HepG2 (cell line): ENCODE results near the gene AMOTL2. TPM values are rescaled to one million over a fixed set of nuclear protein-coding genes. Genes with fewer than 3 reads are reported as not detected.

Experiments
- CCAR2 ChIP-seq: fragments of 200-400 bp; formaldehyde crosslinking; optimal IDR thresholded peaks from 2 replicates; pipeline ENCODE3; 2018; ENCODE audit warnings: low read depth, mild to moderate bottlenecking, low read length, moderate library complexity
- DMAP1 ChIP-seq: IDR thresholded peaks from 2 replicates; pipeline ENCODE4 v1.6.1; 2016
- GABPB1 ChIP-seq: IDR thresholded peaks from 2 replicates; pipeline ENCODE4 v1.6.1; 2016; ENCODE audit warnings: mild to moderate bottlenecking, missing genetic modification reagents, moderate library complexity, missing compliant biosample characterization
- HOXA9 ChIP-seq: sonication (generic); formaldehyde crosslinking; IDR thresholded peaks from 2 replicates; pipeline ENCODE4 v1.8.1; 2022; ENCODE audit warnings: missing genetic modification reagents, mild to moderate bottlenecking, moderate library complexity, borderline replicate concordance
- HOXD1 ChIP-seq: sonication (generic); formaldehyde crosslinking; IDR thresholded peaks from 2 replicates; pipeline ENCODE4 v1.5.0; 2020; ENCODE audit warnings: missing genetic modification reagents
- MAFK ChIP-seq, 2 experiments: IDR thresholded peaks in 1 of 2; conservative IDR thresholded peaks in 1 of 2; 2 replicates each; pipeline ENCODE4 v1.6.1; 2011; ENCODE audit warnings: improper control_type of control experiment in 2 of 2, low read length in 2 of 2
- MAZ ChIP-seq, 2 experiments: sonication (generic) in 1 of 2; formaldehyde crosslinking in 1 of 2; IDR thresholded peaks; 2 replicates each; pipeline versions ENCODE4 v1.5.0 to v1.6.1; 2012 to 2020; ENCODE audit warnings: low read depth in 2 of 2, mild to moderate bottlenecking in 2 of 2, borderline replicate concordance in 1 of 2, improper control_type of control experiment in 1 of 2, low read length in 1 of 2, missing genetic modification reagents in 1 of 2, moderate library complexity in 1 of 2
- SOX5 ChIP-seq: IDR thresholded peaks from 2 replicates; pipeline ENCODE4 v1.6.1; 2016; ENCODE audit warnings: borderline replicate concordance
- TMF1 ChIP-seq: sonication (generic); formaldehyde crosslinking; IDR thresholded peaks from 2 replicates; pipeline ENCODE4 v1.8.1; 2022; ENCODE audit warnings: low read depth, missing genetic modification reagents
- ZNF260 ChIP-seq: sonication (generic); formaldehyde crosslinking; IDR thresholded peaks from 2 replicates; pipeline ENCODE4 v1.4.0; 2020; ENCODE audit warnings: missing genetic modification reagents, low read depth, mild to moderate bottlenecking, borderline replicate concordance
- ZNF264 ChIP-seq: sonication (generic); formaldehyde crosslinking; IDR thresholded peaks from 2 replicates; pipeline ENCODE4 v1.4.0; 2020; ENCODE audit warnings: missing genetic modification reagents
- ZNF331 ChIP-seq: sonication (generic); formaldehyde crosslinking; IDR thresholded peaks from 2 replicates; pipeline ENCODE4 v1.4.0; 2020; ENCODE audit warnings: missing genetic modification reagents
- ZNF619 ChIP-seq: sonication (generic); formaldehyde crosslinking; IDR thresholded peaks from 2 replicates; pipeline ENCODE4 v1.4.0; 2020; ENCODE audit warnings: mild to moderate bottlenecking, missing genetic modification reagents
- ZNF644 ChIP-seq: IDR thresholded peaks from 2 replicates; pipeline ENCODE4 v1.6.1; 2016; ENCODE audit warnings: low read depth
- ZNF672 ChIP-seq: sonication (generic); formaldehyde crosslinking; IDR thresholded peaks from 2 replicates; pipeline ENCODE4 v1.8.1; 2022; ENCODE audit warnings: missing genetic modification reagents
- ZNF780A ChIP-seq: sonication (generic); formaldehyde crosslinking; IDR thresholded peaks from 2 replicates; pipeline ENCODE4 v1.8.0; 2022; ENCODE audit warnings: mild to moderate bottlenecking, missing genetic modification reagents, moderate library complexity
- polyA plus RNA-seq, 8 experiments: library from polyadenylated mRNA; depleted of rRNA in 3 of 8; stranded (reverse) in 7 of 8; unstranded in 1 of 8; fragments of >200 nt; fragmentation: Illumina TruSeq in 4 of 8; extraction: Trizol in 4 of 8; gene quantifications; 2 replicates each; pipeline versions ENCODE4 v1.2.1 to v1.2.3, GENCODE V29; 2011 to 2016; ENCODE audit warnings: low read depth in 4 of 8, missing spikeins in 1 of 8, mixed read lengths in 1 of 8; ENCODE audit not compliant: insufficient read depth in 1 of 8
- total RNA-seq, 5 experiments: library from RNA; depleted of rRNA; stranded (reverse); fragments of >200 nt; fragmentation: Illumina TruSeq; extraction: Trizol; gene quantifications; 2 replicates each; pipeline ENCODE4 v1.2.3, GENCODE V29; 2016; ENCODE audit warnings: low read depth in 1 of 5
- TF ChIP-seq, protein P1 (sequence below): IDR thresholded peaks from 2 replicates; pipeline ENCODE4 v1.6.1; 2012; ENCODE audit warnings: low read length, improper control_type of control experiment
- TF ChIP-seq, protein P2 (sequence below): sonication (generic); formaldehyde crosslinking; IDR thresholded peaks from 2 replicates; pipeline ENCODE4 v1.4.0; 2020; ENCODE audit warnings: missing genetic modification reagents
- TF ChIP-seq, protein P3 (sequence below): IDR thresholded peaks from 2 replicates; pipeline ENCODE4 v1.6.1; 2016; ENCODE audit warnings: missing compliant biosample characterization, missing genetic modification reagents, borderline replicate concordance
- TF ChIP-seq, protein P4 (sequence below): sonication (generic); formaldehyde crosslinking; IDR thresholded peaks from 2 replicates; pipeline ENCODE4 v1.4.0; 2020; ENCODE audit warnings: missing genetic modification reagents, borderline replicate concordance

AMOTL2 gene
- total and polyA plus RNA-seq, 2 of the 13 experiments (the other 11 are each of a cell fraction or from before 2014, with no cell fraction given) = 17.3 to 18.5 TPM

DNA sequence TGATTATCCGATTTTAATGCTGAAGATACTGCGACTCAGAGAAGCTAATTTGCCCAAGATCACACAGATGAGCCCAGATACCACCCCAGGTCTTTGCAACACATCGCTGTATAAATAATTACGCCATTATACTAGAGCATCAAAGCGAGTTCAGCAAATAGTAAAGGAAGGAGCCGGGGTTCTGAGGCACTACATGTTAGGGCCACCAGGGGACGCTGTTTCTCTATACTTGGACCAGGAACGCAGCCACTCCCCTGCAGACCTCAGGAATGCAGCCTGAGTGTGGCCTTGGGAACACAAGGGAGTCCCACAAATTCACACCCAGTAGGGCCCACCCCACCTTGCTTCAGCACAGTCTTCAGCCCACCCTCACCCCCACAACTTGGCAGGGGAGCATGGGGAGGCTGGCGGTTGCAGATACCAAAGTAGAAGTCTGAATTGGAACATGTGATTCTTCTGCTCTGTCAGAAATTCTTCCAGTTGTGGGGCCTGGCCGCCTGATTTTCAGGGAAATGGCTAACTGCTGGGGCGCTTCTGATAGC lies 65.8 kb downstream of the AMOTL2 start (continued):
- TF ChIP-seq, protein P1, sequence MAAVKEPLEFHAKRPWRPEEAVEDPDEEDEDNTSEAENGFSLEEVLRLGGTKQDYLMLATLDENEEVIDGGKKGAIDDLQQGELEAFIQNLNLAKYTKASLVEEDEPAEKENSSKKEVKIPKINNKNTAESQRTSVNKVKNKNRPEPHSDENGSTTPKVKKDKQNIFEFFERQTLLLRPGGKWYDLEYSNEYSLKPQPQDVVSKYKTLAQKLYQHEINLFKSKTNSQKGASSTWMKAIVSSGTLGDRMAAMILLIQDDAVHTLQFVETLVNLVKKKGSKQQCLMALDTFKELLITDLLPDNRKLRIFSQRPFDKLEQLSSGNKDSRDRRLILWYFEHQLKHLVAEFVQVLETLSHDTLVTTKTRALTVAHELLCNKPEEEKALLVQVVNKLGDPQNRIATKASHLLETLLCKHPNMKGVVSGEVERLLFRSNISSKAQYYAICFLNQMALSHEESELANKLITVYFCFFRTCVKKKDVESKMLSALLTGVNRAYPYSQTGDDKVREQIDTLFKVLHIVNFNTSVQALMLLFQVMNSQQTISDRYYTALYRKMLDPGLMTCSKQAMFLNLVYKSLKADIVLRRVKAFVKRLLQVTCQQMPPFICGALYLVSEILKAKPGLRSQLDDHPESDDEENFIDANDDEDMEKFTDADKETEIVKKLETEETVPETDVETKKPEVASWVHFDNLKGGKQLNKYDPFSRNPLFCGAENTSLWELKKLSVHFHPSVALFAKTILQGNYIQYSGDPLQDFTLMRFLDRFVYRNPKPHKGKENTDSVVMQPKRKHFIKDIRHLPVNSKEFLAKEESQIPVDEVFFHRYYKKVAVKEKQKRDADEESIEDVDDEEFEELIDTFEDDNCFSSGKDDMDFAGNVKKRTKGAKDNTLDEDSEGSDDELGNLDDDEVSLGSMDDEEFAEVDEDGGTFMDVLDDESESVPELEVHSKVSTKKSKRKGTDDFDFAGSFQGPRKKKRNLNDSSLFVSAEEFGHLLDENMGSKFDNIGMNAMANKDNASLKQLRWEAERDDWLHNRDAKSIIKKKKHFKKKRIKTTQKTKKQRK = no peak
- TF ChIP-seq, protein P2, sequence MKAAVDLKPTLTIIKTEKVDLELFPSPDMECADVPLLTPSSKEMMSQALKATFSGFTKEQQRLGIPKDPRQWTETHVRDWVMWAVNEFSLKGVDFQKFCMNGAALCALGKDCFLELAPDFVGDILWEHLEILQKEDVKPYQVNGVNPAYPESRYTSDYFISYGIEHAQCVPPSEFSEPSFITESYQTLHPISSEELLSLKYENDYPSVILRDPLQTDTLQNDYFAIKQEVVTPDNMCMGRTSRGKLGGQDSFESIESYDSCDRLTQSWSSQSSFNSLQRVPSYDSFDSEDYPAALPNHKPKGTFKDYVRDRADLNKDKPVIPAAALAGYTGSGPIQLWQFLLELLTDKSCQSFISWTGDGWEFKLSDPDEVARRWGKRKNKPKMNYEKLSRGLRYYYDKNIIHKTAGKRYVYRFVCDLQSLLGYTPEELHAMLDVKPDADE (CRISPR knock-in tag) = no peak
- TF ChIP-seq DMAP1 (CRISPR knock-in tag) (no peak), MAZ (IDR thresholded peaks at IDR 0.05; ENCODE audit: borderline replicate concordance, low read depth, low read length) (no peak), MAZ (CRISPR knock-in tag; IDR thresholded peaks at IDR 0.05; ENCODE audit: low read depth) (no peak), TMF1 (CRISPR knock-in tag) (no peak), CCAR2 (no peak), ZNF260 (no peak), ZNF264 (CRISPR knock-in tag) (no peak), HOXD1 (CRISPR knock-in tag) (no peak), HOXA9 (no peak), SOX5 (CRISPR knock-in tag) (no peak), MAFK (conservative IDR thresholded peaks at IDR 0.05 in 1 of 2, IDR thresholded peaks at IDR 0.05 in 1 of 2; ENCODE audit: low read length in 2 of 2) (no peak), ZNF672 (peak; percentile 96), ZNF780A (CRISPR knock-in tag) (no peak), ZNF619 (CRISPR knock-in tag) (0 out of 2 replicates have a peak, but pooled peaks have one; percentile 12), GABPB1 (CRISPR knock-in tag) (no peak; the same call in 1 of the 2 replicates), ZNF644 (no peak), ZNF331 (no peak)
- TF ChIP-seq, protein P3, sequence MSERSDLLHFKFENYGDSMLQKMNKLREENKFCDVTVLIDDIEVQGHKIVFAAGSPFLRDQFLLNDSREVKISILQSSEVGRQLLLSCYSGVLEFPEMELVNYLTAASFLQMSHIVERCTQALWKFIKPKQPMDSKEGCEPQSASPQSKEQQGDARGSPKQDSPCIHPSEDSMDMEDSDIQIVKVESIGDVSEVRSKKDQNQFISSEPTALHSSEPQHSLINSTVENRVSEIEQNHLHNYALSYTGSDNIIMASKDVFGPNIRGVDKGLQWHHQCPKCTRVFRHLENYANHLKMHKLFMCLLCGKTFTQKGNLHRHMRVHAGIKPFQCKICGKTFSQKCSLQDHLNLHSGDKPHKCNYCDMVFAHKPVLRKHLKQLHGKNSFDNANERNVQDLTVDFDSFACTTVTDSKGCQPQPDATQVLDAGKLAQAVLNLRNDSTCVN (CRISPR knock-in tag) = no peak
- TF ChIP-seq, protein P4, sequence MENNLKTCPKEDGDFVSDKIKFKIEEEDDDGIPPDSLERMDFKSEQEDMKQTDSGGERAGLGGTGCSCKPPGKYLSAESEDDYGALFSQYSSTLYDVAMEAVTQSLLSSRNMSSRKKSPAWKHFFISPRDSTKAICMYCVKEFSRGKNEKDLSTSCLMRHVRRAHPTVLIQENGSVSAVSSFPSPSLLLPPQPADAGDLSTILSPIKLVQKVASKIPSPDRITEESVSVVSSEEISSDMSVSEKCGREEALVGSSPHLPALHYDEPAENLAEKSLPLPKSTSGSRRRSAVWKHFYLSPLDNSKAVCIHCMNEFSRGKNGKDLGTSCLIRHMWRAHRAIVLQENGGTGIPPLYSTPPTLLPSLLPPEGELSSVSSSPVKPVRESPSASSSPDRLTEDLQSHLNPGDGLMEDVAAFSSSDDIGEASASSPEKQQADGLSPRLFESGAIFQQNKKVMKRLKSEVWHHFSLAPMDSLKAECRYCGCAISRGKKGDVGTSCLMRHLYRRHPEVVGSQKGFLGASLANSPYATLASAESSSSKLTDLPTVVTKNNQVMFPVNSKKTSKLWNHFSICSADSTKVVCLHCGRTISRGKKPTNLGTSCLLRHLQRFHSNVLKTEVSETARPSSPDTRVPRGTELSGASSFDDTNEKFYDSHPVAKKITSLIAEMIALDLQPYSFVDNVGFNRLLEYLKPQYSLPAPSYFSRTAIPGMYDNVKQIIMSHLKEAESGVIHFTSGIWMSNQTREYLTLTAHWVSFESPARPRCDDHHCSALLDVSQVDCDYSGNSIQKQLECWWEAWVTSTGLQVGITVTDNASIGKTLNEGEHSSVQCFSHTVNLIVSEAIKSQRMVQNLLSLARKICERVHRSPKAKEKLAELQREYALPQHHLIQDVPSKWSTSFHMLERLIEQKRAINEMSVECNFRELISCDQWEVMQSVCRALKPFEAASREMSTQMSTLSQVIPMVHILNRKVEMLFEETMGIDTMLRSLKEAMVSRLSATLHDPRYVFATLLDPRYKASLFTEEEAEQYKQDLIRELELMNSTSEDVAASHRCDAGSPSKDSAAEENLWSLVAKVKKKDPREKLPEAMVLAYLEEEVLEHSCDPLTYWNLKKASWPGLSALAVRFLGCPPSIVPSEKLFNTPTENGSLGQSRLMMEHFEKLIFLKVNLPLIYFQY (CRISPR knock-in tag) = 0 out of 2 replicates have a peak, but pooled peaks have one; percentile 41
